GM23248 (cell line): ENCODE results near the gene TMEM163. TPM values are rescaled to one million over a fixed set of nuclear protein-coding genes. Genes with fewer than 3 reads are reported as not detected.

ENCODE experiments used
- DNase-seq: peaks from one replicate; pipeline ENCODE4 v3.0.0-alpha.2; 2015
- H2AFZ ChIP-seq: fragments of 200-600 bp; sonication (generic); 2 replicates; pipeline ENCODE4 v1.6.1; 2016; ENCODE audit warnings: antibody characterized with exemption
- H3F3A ChIP-seq: fragments of 200-600 bp; sonication (generic); 2 replicates; pipeline ENCODE4 v1.6.1; 2016; ENCODE audit warnings: mild to moderate bottlenecking, antibody characterized with exemption, mixed run types; ENCODE audit not compliant: insufficient read depth
- H3K27ac ChIP-seq: fragments of 200-600 bp; sonication (generic); 2 replicates; pipeline ENCODE4 v1.5.1; 2016; ENCODE audit warnings: mild to moderate bottlenecking
- H3K27me3 ChIP-seq: fragments of 200-600 bp; sonication (generic); replicated peaks from 2 replicates; pipeline ENCODE4 v1.6.1; 2016; ENCODE audit warnings: mild to moderate bottlenecking; ENCODE audit not compliant: insufficient read depth
- H3K36me3 ChIP-seq: fragments of 200-600 bp; sonication (generic); 2 replicates; pipeline ENCODE4 v1.6.1; 2016; ENCODE audit warnings: low read depth, mild to moderate bottlenecking
- H3K4me1 ChIP-seq: fragments of 200-600 bp; sonication (generic); 2 replicates; pipeline ENCODE4 v1.6.1; 2016; ENCODE audit warnings: mild to moderate bottlenecking; ENCODE audit not compliant: insufficient read depth
- H3K4me2 ChIP-seq: fragments of 200-600 bp; sonication (generic); one replicate; pipeline ENCODE4 v1.6.1; 2016; ENCODE audit warnings: mild to moderate bottlenecking; ENCODE audit not compliant: unreplicated experiment
- H3K4me3 ChIP-seq: fragments of 200-600 bp; sonication (generic); 2 replicates; pipeline ENCODE4 v1.5.1; 2016; ENCODE audit warnings: mild to moderate bottlenecking
- H3K79me2 ChIP-seq: fragments of 200-600 bp; sonication (generic); 2 replicates; pipeline ENCODE4 v1.6.1; 2016; ENCODE audit warnings: mild to moderate bottlenecking; ENCODE audit not compliant: insufficient read depth
- H3K9ac ChIP-seq: fragments of 200-600 bp; sonication (generic); 2 replicates; pipeline ENCODE4 v1.6.1; 2016; ENCODE audit warnings: mild to moderate bottlenecking
- H3K9me2 ChIP-seq: fragments of 200-600 bp; sonication (generic); 2 replicates; pipeline ENCODE4 v1.6.1; 2016; ENCODE audit warnings: mixed run types, mild to moderate bottlenecking, moderate library complexity; ENCODE audit not compliant: insufficient read depth
- H3K9me3 ChIP-seq: fragments of 200-600 bp; sonication (generic); one replicate; pipeline ENCODE4 v1.6.1; 2017; ENCODE audit warnings: low read depth
- H4K20me1 ChIP-seq: fragments of 200-600 bp; sonication (generic); 2 replicates; pipeline ENCODE4 v1.6.0; 2016; ENCODE audit not compliant: insufficient read depth
- EZH2 ChIP-seq: fragments of 200-600 bp; sonication (generic); IDR thresholded peaks from 2 replicates; pipeline ENCODE4 v1.6.1; 2018; ENCODE audit warnings: antibody characterized with exemption, mild to moderate bottlenecking; ENCODE audit not compliant: insufficient read depth, poor library complexity, severe bottlenecking
- EZH2phosphoT487 ChIP-seq: fragments of 200-600 bp; sonication (generic); IDR thresholded peaks from 2 replicates; pipeline ENCODE4 v1.6.1; 2018; ENCODE audit warnings: antibody characterized with exemption, moderate library complexity, mild to moderate bottlenecking, low read depth; ENCODE audit not compliant: insufficient read depth
- WGBS, 2 experiments: methylation state at CpG; one replicate each; pipeline ENCODE4 v1.1.6; 2015 to 2017; ENCODE audit warnings: low lambda C conversion rate in 2 of 2, low coverage in 1 of 2; ENCODE audit errors: missing lambda C conversion rate in 2 of 2; 5-methylcytosine and 5-hydroxymethylcytosine counted together
- in situ Hi-C: fragments of 300-500 bp; cut with MboI; formaldehyde crosslinking; loops from 2 replicates; pipeline ENCODE4 v1.15.0; 2020
- polyA plus RNA-seq: library from polyadenylated mRNA; unstranded; fragments of >200 nt; fragmentation: Nextera tagmentation; extraction: Ambion mirVana; gene quantifications from 2 replicates; pipeline ENCODE4 v1.2.1, GENCODE V29; 2016
- total RNA-seq: library from RNA; depleted of rRNA; stranded (reverse); fragments of >200 nt; shearing (Covaris generic); gene quantifications from 2 replicates; pipeline ENCODE4 v1.2.3, GENCODE V29; 2014; rRNA removed

The TMEM163 gene
- total RNA-seq (not detected in 2 replicates), polyA plus RNA-seq (not detected in 2 replicates)

- Histone ChIP-seq H3K36me3 (no peaks in the 10 kb centered on the region), H3K79me2 (no peaks in the 10 kb centered on the region), H4K20me1 (no peaks in the 10 kb centered on the region), H3K4me2 (no peak within 1 kb of the TSS), H3F3A (no peaks in the 10 kb centered on the region), H3K9ac (no peak within 1 kb of the TSS), H3K9me3 (no peaks in the 10 kb centered on the region), H3K4me3 (no peak within 1 kb of the TSS), H3K27me3 (peaks cover 58% of the 10 kb centered on the region), H3K9me2 (no peaks in the 10 kb centered on the region), H2AFZ (no peak within 1 kb of the TSS), H3K27ac (no peak within 1 kb of the TSS), H3K4me1 (no peaks in the 10 kb centered on the region)
- in situ Hi-C loops = no loop called here
- TF ChIP-seq EZH2phosphoT487 (no peak), EZH2 (peak; percentile 79)
- peak; percentile 16 for DNase-seq
- 4 to 8% methylated on average over 31 to 71 of the region's 99 CpGs for WGBS, 2 experiments
These were observed at the start of gene TMEM163 for GRCh38 chr2:134718817-134719814. TSS of gene TMEM163 (minus strand) at chr2:134719000.

- DNase-seq = no peak
- no peaks in the 10 kb centered on the region for H3K27me3 ChIP-seq
- H3K36me3 ChIP-seq = no peaks in the 10 kb centered on the region
- H3K9me2 ChIP-seq = no peaks in the 10 kb centered on the region
- no peak overlapping the region for H3K4me3 ChIP-seq
- no peak overlapping the region for H3K4me2 ChIP-seq
- H2AFZ ChIP-seq = no peak overlapping the region
- H3F3A ChIP-seq = no peaks in the 10 kb centered on the region
- in situ Hi-C loops = no loop called here
- no peaks in the 10 kb centered on the region for H4K20me1 ChIP-seq
- TF ChIP-seq EZH2 (no peak), EZH2phosphoT487 (no peak)
- H3K27ac ChIP-seq = no peak overlapping the region
- WGBS, 2 experiments = 35 to 38% methylated on average over 5 of the region's 5 CpGs
- no peaks in the 10 kb centered on the region for H3K79me2 ChIP-seq
- no peaks in the 10 kb centered on the region for H3K9me3 ChIP-seq
- no peak overlapping the region for H3K9ac ChIP-seq
- H3K4me1 ChIP-seq = no peaks in the 10 kb centered on the region
These were observed 47.8 kb upstream of the TMEM163 start for GRCh38 chr2:134766583-134766982.

- H3K79me2 ChIP-seq = no peaks in the 10 kb centered on the region
- in situ Hi-C loops = no loop called here
These were observed 47.2 kb upstream of the TMEM163 start for GRCh38 chr2:134765987-134766386.

GRCh38 chr2:134764164-134764563, 45.4 kb upstream of the TMEM163 start:
- H3K9ac ChIP-seq = no peak overlapping the region
- H2AFZ ChIP-seq = no peak overlapping the region
- no peaks in the 10 kb centered on the region for H3K4me1 ChIP-seq
- no peaks in the 10 kb centered on the region for H3K79me2 ChIP-seq
- no peak overlapping the region for H3K4me3 ChIP-seq
- no peaks in the 10 kb centered on the region for H3K36me3 ChIP-seq
- no peak overlapping the region for H3K27ac ChIP-seq
- H3K9me2 ChIP-seq = no peaks in the 10 kb centered on the region
- H3F3A ChIP-seq = no peaks in the 10 kb centered on the region
- in situ Hi-C loops = no loop called here
- H4K20me1 ChIP-seq = no peaks in the 10 kb centered on the region
- no peak for DNase-seq
- WGBS, 2 experiments = 0 to 12% methylated on average over 1 of the region's 1 CpG
- H3K27me3 ChIP-seq = no peaks in the 10 kb centered on the region
- TF ChIP-seq EZH2phosphoT487 = no peak
- no peak for TF ChIP-seq EZH2
- no peaks in the 10 kb centered on the region for H3K9me3 ChIP-seq
- no peak overlapping the region for H3K4me2 ChIP-seq

More at GRCh38 chr2:134765987-134766386, 47.2 kb upstream of the TMEM163 start:
- H3K36me3 ChIP-seq = no peaks in the 10 kb centered on the region
- no peak for DNase-seq
- no peak overlapping the region for H3K9ac ChIP-seq
- no peak overlapping the region for H3K27ac ChIP-seq
- no peaks in the 10 kb centered on the region for H3K9me2 ChIP-seq
- H3K27me3 ChIP-seq = no peaks in the 10 kb centered on the region
- H4K20me1 ChIP-seq = no peaks in the 10 kb centered on the region
- no peak overlapping the region for H3K4me2 ChIP-seq
- TF ChIP-seq EZH2phosphoT487 (no peak), EZH2 (no peak)
- no peaks in the 10 kb centered on the region for H3F3A ChIP-seq
- H3K9me3 ChIP-seq = no peaks in the 10 kb centered on the region
- no peaks in the 10 kb centered on the region for H3K4me1 ChIP-seq
- H2AFZ ChIP-seq = no peak overlapping the region
- H3K4me3 ChIP-seq = no peak overlapping the region
